ENCODE results near the gene SPIRE1.
"Not testable (repeated sequence)": the region's sequence is repeated elsewhere in the genome, so short reads cannot be mapped to it uniquely, and the experiment has no call there.

SPIRE1 gene

GRCh38 chr18:12441475-12442034, 216.4 kb downstream of the SPIRE1 start:
- no peak for DNase-seq

GRCh38 chr18:12438257-12438656, 219.7 kb downstream of the SPIRE1 start:
- no peak for DNase-seq

- DNase-seq: no peak
Observed at GRCh38 chr18:12435867-12436266, 222.0 kb downstream of the SPIRE1 start.

GRCh38 chr18:12434541-12434929, 223.4 kb downstream of the SPIRE1 start:
- DNase-seq: no peak

- DNase-seq: no peak
Observed at GRCh38 chr18:12433829-12434540, 223.9 kb downstream of the SPIRE1 start.

- no peak for DNase-seq
Observed at GRCh38 chr18:12432881-12433280, 225.0 kb downstream of the SPIRE1 start.

GRCh38 chr18:12432196-12432595, 225.7 kb downstream of the SPIRE1 start:
- DNase-seq: no peak

GRCh38 chr18:12431561-12431960, 226.3 kb downstream of the SPIRE1 start:
- no peak for DNase-seq

GRCh38 chr18:12430137-12430990, 227.5 kb downstream of the SPIRE1 start:
- DNase-seq: no peak

- no peak for DNase-seq
Observed at GRCh38 chr18:12429556-12429955, 228.4 kb downstream of the SPIRE1 start.

- no peak for DNase-seq
Observed at GRCh38 chr18:12428923-12429322, 229.0 kb downstream of the SPIRE1 start.

- DNase-seq: no peak
Observed at GRCh38 chr18:12426924-12427323, 231.0 kb downstream of the SPIRE1 start.

- DNase-seq: no peak
Observed at GRCh38 chr18:12424252-12424651, 233.7 kb downstream of the SPIRE1 start.

- no peak for DNase-seq
Observed at GRCh38 chr18:12423820-12424219, 234.1 kb downstream of the SPIRE1 start.

- DNase-seq: no peak
Observed at GRCh38 chr18:12423393-12423792, 234.5 kb downstream of the SPIRE1 start.

GRCh38 chr18:12422936-12423335, 235.0 kb downstream of the SPIRE1 start:
- DNase-seq: no peak

GRCh38 chr18:12421732-12422131, 236.2 kb downstream of the SPIRE1 start:
- DNase-seq: no peak

- no peak for DNase-seq
Observed at GRCh38 chr18:12420821-12421421, 237.0 kb downstream of the SPIRE1 start.

- DNase-seq: no peak
Observed at GRCh38 chr18:12417687-12418086, 240.2 kb downstream of the SPIRE1 start.

- no peak for DNase-seq
Observed at GRCh38 chr18:12416098-12416729, 241.7 kb downstream of the SPIRE1 start.

- no peak for DNase-seq
Observed at GRCh38 chr18:12411456-12411855, 246.5 kb downstream of the SPIRE1 start.

- DNase-seq: not testable (repeated sequence)
Observed at GRCh38 chr18:12410747-12411146, 247.2 kb downstream of the SPIRE1 start.

- no peak for DNase-seq
Observed at GRCh38 chr18:12410081-12410481, 247.8 kb downstream of the SPIRE1 start.
